MM.1S (cell line): ENCODE data around the gene FASLG.

ENCODE experiments used
- DNase-seq: peaks from one replicate; pipeline ENCODE4 v3.0.0-alpha.2; 2015
- H2AFZ ChIP-seq: fragments of 300-600 bp; sonication (generic); 2 replicates; pipeline ENCODE4 v1.6.0; 2016; ENCODE audit warnings: antibody characterized with exemption, low read length
- H3F3A ChIP-seq: fragments of 300-600 bp; sonication (generic); 2 replicates; pipeline ENCODE4 v1.6.1; 2016; ENCODE audit warnings: mild to moderate bottlenecking, antibody characterized with exemption, low read length, moderate library complexity, mixed read lengths; ENCODE audit not compliant: insufficient read depth
- H3K27ac ChIP-seq: fragments of 300-600 bp; sonication (generic); 2 replicates; pipeline ENCODE4 v1.5.1; 2016; ENCODE audit warnings: mild to moderate bottlenecking, low read length
- H3K27me3 ChIP-seq: fragments of 300-600 bp; sonication (generic); replicated peaks from 2 replicates; pipeline ENCODE4 v1.6.0; 2016; ENCODE audit warnings: low read length; ENCODE audit not compliant: insufficient read depth
- H3K36me3 ChIP-seq: fragments of 300-600 bp; sonication (generic); replicated peaks from 2 replicates; pipeline ENCODE4 v1.6.1; 2016; ENCODE audit warnings: mild to moderate bottlenecking, low read length, mixed read lengths; ENCODE audit not compliant: insufficient read depth
- H3K4me1 ChIP-seq: fragments of 300-600 bp; sonication (generic); 2 replicates; pipeline ENCODE4 v1.6.1; 2016; ENCODE audit warnings: low read length, mixed read lengths
- H3K4me2 ChIP-seq: fragments of 300-600 bp; sonication (generic); 2 replicates; pipeline ENCODE4 v1.6.0; 2016; ENCODE audit warnings: low read depth, low read length
- H3K4me3 ChIP-seq: fragments of 300-600 bp; sonication (generic); 2 replicates; pipeline ENCODE4 v1.5.1; 2016; ENCODE audit warnings: low read length, mixed read lengths
- H3K79me2 ChIP-seq: fragments of 300-600 bp; sonication (generic); 2 replicates; pipeline ENCODE4 v1.6.1; 2016; ENCODE audit warnings: mixed run types, low read length, mixed read lengths
- H3K9ac ChIP-seq: fragments of 300-600 bp; sonication (generic); 2 replicates; pipeline ENCODE4 v1.6.1; 2016; ENCODE audit warnings: low read length, mixed read lengths
- H3K9me2 ChIP-seq: fragments of 300-600 bp; sonication (generic); replicated peaks from 2 replicates; pipeline ENCODE4 v1.6.1; 2016; ENCODE audit warnings: mild to moderate bottlenecking, low read length, mixed read lengths; ENCODE audit not compliant: insufficient read depth
- H3K9me3 ChIP-seq: fragments of 300-600 bp; sonication (generic); replicated peaks from 2 replicates; pipeline ENCODE4 v1.6.1; 2016; ENCODE audit warnings: mild to moderate bottlenecking, low read length, mixed read lengths; ENCODE audit not compliant: insufficient read depth
- H4K20me1 ChIP-seq: fragments of 300-600 bp; sonication (generic); 2 replicates; pipeline ENCODE4 v1.6.1; 2016; ENCODE audit warnings: mild to moderate bottlenecking, low read length, moderate library complexity, mixed read lengths; ENCODE audit not compliant: insufficient read depth
- CTCF ChIP-seq: fragments of 300-600 bp; sonication (generic); IDR thresholded peaks from 2 replicates; pipeline ENCODE4 v1.5.1; 2016; ENCODE audit warnings: antibody characterized with exemption, low read length, mixed read lengths
- EZH2 ChIP-seq: fragments of 300-600 bp; sonication (generic); optimal IDR thresholded peaks from 2 replicates; pipeline ENCODE3; 2017; ENCODE audit warnings: low read depth, mild to moderate bottlenecking, antibody characterized with exemption, low read length, mixed read lengths
- EZH2phosphoT487 ChIP-seq: fragments of 300-600 bp; sonication (generic); IDR thresholded peaks from 2 replicates; pipeline ENCODE4 v1.6.1; 2018; ENCODE audit warnings: antibody characterized with exemption, low read length

FASLG gene

GRCh38 chr1:172622541-172622940 lies 36.4 kb upstream of the FASLG start:
- DNase-seq: no peak
- H3K36me3 ChIP-seq: no peaks in the 10 kb centered on the region
- H4K20me1 ChIP-seq: no peaks in the 10 kb centered on the region
- H3K27me3 ChIP-seq: no peaks in the 10 kb centered on the region
- no peak overlapping the region for H2AFZ ChIP-seq
- H3K9me2 ChIP-seq: no peaks in the 10 kb centered on the region
- no peaks in the 10 kb centered on the region for H3K79me2 ChIP-seq
- H3K27ac ChIP-seq: no peak overlapping the region
- H3K4me2 ChIP-seq: no peak overlapping the region
- TF ChIP-seq CTCF (no peak), EZH2phosphoT487 (no peak), EZH2 (no peak)
- H3K4me1 ChIP-seq: no peaks in the 10 kb centered on the region
- H3K9me3 ChIP-seq: no peaks in the 10 kb centered on the region
- H3F3A ChIP-seq: no peaks in the 10 kb centered on the region
- H3K4me3 ChIP-seq: no peak overlapping the region
- H3K9ac ChIP-seq: no peak overlapping the region

GRCh38 chr1:172623748-172624147 lies 35.2 kb upstream of the FASLG start:
- Histone ChIP-seq H3K4me2 (no peak overlapping the region), H3K4me3 (no peak overlapping the region), H2AFZ (no peak overlapping the region), H3K27ac (no peak overlapping the region), H3F3A (no peaks in the 10 kb centered on the region), H3K4me1 (no peaks in the 10 kb centered on the region), H3K9me2 (no peaks in the 10 kb centered on the region), H3K9ac (no peak overlapping the region), H3K9me3 (no peaks in the 10 kb centered on the region), H3K79me2 (no peaks in the 10 kb centered on the region), H4K20me1 (no peaks in the 10 kb centered on the region), H3K27me3 (no peaks in the 10 kb centered on the region), H3K36me3 (no peaks in the 10 kb centered on the region)
- DNase-seq: no peak
- no peak for TF ChIP-seq EZH2
- no peak for TF ChIP-seq EZH2phosphoT487
- TF ChIP-seq CTCF: no peak

- no peak overlapping the region for H2AFZ ChIP-seq
- H3K27me3 ChIP-seq: no peaks in the 10 kb centered on the region
- H3K9ac ChIP-seq: no peak overlapping the region
- no peak for DNase-seq
- no peaks in the 10 kb centered on the region for H3K9me2 ChIP-seq
- no peaks in the 10 kb centered on the region for H3K4me1 ChIP-seq
- no peaks in the 10 kb centered on the region for H3F3A ChIP-seq
- H3K27ac ChIP-seq: no peak overlapping the region
- no peak overlapping the region for H3K4me3 ChIP-seq
- H3K36me3 ChIP-seq: no peaks in the 10 kb centered on the region
- H3K9me3 ChIP-seq: no peaks in the 10 kb centered on the region
- H3K4me2 ChIP-seq: no peak overlapping the region
- H4K20me1 ChIP-seq: no peaks in the 10 kb centered on the region
- TF ChIP-seq EZH2phosphoT487 (no peak), CTCF (no peak), EZH2 (no peak)
- no peaks in the 10 kb centered on the region for H3K79me2 ChIP-seq
Measured at GRCh38 chr1:172626845-172627244, 32.1 kb upstream of the FASLG start.
